Measurements from ENCODE around the gene XXYLT1. TPM values are rescaled to one million over a fixed set of nuclear protein-coding genes. Genes with fewer than 3 reads are reported as not detected.

XXYLT1 gene
- total RNA-seq, 1 experiment from 2014 or later: 10.9 TPM

DNA sequence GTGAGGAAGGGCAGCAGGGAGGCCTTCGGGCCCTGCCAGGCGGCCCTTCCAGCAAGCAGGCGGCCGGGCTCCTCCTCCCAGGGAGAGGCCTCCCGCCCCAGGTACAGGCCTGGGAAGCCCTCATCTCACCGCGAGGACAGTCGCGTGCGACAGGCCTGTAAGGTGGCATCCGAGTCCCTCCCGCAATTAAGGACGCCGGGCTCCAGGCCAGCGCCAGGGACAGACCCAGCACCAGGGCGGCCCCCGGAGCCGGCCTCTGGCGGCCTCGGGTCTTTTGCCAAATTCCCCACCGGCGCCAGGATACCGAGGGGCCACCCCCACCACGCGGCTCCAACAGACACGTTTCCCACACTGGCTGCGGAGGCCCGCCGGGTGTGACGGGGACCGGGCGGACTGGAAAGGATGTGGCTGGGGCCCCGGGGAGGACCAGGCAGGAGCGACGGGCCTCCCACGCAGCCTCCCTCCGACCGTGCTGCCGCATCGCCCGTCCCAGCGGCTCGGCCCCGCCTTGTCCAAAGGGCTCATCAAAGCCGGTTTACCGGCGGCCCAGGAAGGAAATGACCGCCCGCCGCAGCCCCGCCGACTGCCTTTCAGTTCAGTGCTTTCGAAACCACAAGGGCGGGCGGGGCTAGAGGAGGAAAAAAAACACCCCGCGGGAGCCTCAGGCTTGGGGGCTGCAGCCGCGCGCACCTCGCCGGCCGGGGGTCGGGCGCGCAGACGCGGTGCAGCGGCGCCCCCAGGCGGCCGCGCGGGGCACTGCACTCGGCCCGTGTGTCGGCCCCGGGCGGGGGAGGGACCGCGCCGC lies 11.3 kb downstream of the XXYLT1 start:
- H3K4me3 ChIP-seq (replicated peaks in 1 of 2; ENCODE audit: low read depth in 1 of 2, low read length in 2 of 2): peak overlapping the region; percentile 51 to 66
- H3K79me2 ChIP-seq (ENCODE audit: insufficient read depth, low read length): peaks cover 12% of the 10 kb centered on the region
- no peaks in the 10 kb centered on the region for H3K27me3 ChIP-seq (ENCODE audit: insufficient read depth, low read length)
- DNase-seq (ENCODE audit: low read depth, low spot score): peak; percentile 63
- H3K4me1 ChIP-seq (ENCODE audit: control insufficient read depth in 1 of 2, insufficient read depth in 2 of 2, low read length in 2 of 2): peaks cover 19 to 28% of the 10 kb centered on the region in 2 experiments
- ATAC-seq: peak; percentile 76
- TF ChIP-seq ZFX (IDR thresholded peaks at IDR 0.05) (peak; percentile 95), MAX (IDR thresholded peaks at IDR 0.05) (peak; percentile 66; the same call in 1 of the 2 replicates), EZH2phosphoT487 (IDR thresholded peaks at IDR 0.05; ENCODE audit: borderline replicate concordance) (no peak), EZH2 (IDR thresholded peaks at IDR 0.05) (no peak), RAD21 (IDR thresholded peaks at IDR 0.05; ENCODE audit: low read depth) (peak; percentile 51), FOSL1 (IDR thresholded peaks at IDR 0.05; ENCODE audit: low read depth) (no peak), CEBPB (IDR thresholded peaks at IDR 0.05; ENCODE audit: low read depth) (no peak), CBX3 (IDR thresholded peaks at IDR 0.05; ENCODE audit: low read depth) (no peak), POLR2A (IDR thresholded peaks at IDR 0.05; ENCODE audit: borderline replicate concordance, extremely low read depth, insufficient read depth, insufficient read length) (no peak), YY1 (IDR thresholded peaks at IDR 0.05; ENCODE audit: extremely low read depth, insufficient replicate concordance, low read depth, low read length) (no peak), TCF7L2 (IDR thresholded peaks at IDR 0.05; ENCODE audit: borderline replicate concordance, extremely low read depth, insufficient read depth, insufficient read length) (peak; percentile 90), EGR1 (IDR thresholded peaks at IDR 0.05; ENCODE audit: low read depth) (peak; percentile 93), SIN3A (IDR thresholded peaks at IDR 0.05; ENCODE audit: low read depth) (no peak), SP1 (IDR thresholded peaks at IDR 0.05; ENCODE audit: low read depth) (no peak), ELF1 (IDR thresholded peaks at IDR 0.05; ENCODE audit: borderline replicate concordance, low read depth) (no peak), JUND (IDR thresholded peaks at IDR 0.05) (no peak)
- TF ChIP-seq, protein P1, sequence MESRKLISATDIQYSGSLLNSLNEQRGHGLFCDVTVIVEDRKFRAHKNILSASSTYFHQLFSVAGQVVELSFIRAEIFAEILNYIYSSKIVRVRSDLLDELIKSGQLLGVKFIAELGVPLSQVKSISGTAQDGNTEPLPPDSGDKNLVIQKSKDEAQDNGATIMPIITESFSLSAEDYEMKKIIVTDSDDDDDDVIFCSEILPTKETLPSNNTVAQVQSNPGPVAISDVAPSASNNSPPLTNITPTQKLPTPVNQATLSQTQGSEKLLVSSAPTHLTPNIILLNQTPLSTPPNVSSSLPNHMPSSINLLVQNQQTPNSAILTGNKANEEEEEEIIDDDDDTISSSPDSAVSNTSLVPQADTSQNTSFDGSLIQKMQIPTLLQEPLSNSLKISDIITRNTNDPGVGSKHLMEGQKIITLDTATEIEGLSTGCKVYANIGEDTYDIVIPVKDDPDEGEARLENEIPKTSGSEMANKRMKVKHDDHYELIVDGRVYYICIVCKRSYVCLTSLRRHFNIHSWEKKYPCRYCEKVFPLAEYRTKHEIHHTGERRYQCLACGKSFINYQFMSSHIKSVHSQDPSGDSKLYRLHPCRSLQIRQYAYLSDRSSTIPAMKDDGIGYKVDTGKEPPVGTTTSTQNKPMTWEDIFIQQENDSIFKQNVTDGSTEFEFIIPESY (IDR thresholded peaks at IDR 0.05; ENCODE audit: extremely low read depth, insufficient replicate concordance, low read length): no peak
- TF ChIP-seq, protein P2, sequence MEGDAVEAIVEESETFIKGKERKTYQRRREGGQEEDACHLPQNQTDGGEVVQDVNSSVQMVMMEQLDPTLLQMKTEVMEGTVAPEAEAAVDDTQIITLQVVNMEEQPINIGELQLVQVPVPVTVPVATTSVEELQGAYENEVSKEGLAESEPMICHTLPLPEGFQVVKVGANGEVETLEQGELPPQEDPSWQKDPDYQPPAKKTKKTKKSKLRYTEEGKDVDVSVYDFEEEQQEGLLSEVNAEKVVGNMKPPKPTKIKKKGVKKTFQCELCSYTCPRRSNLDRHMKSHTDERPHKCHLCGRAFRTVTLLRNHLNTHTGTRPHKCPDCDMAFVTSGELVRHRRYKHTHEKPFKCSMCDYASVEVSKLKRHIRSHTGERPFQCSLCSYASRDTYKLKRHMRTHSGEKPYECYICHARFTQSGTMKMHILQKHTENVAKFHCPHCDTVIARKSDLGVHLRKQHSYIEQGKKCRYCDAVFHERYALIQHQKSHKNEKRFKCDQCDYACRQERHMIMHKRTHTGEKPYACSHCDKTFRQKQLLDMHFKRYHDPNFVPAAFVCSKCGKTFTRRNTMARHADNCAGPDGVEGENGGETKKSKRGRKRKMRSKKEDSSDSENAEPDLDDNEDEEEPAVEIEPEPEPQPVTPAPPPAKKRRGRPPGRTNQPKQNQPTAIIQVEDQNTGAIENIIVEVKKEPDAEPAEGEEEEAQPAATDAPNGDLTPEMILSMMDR (IDR thresholded peaks at IDR 0.05 in 2 of 3, conservative IDR thresholded peaks at IDR 0.05 in 1 of 3; ENCODE audit: borderline replicate concordance in 1 of 3, insufficient read depth in 1 of 3, low read depth in 2 of 3, low read length in 2 of 3): peak in 2 of 3 experiments; percentile 28 to 37; a peak in 4 of 6 replicates
- TF ChIP-seq, protein P3, sequence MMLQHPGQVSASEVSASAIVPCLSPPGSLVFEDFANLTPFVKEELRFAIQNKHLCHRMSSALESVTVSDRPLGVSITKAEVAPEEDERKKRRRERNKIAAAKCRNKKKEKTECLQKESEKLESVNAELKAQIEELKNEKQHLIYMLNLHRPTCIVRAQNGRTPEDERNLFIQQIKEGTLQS (IDR thresholded peaks at IDR 0.05): no peak
- POLR2A ChIA-PET: interaction anchor here (0.8 kb wide), 1 partner anchor 577 kb away, joined by 4 read pairs; no protein-coding TSS in a partner anchor
- no peaks in the 10 kb centered on the region for H3K9me3 ChIP-seq (ENCODE audit: control insufficient read depth in 1 of 2, insufficient read depth in 1 of 2, low read depth in 1 of 2, low read length in 2 of 2)
- no peak overlapping the region for H2AFZ ChIP-seq (ENCODE audit: low read depth, low read length, poor library complexity, severe bottlenecking)
- H3K36me3 ChIP-seq (ENCODE audit: control insufficient read depth in 1 of 2, insufficient read depth in 2 of 2, low read length in 2 of 2): no peaks in the 10 kb centered on the region
- peak overlapping the region; percentile 92 for H3K27ac ChIP-seq (ENCODE audit: low read depth, low read length)
- TSS peak; percentile 31 for BruUV-seq (replicated peaks)
- H3K9me2 ChIP-seq (ENCODE audit: insufficient read depth): no peaks in the 10 kb centered on the region
- RAD21 ChIA-PET (ENCODE audit: low non-redundant PET in 1 of 2, low total read pairs in 2 of 2, uncharacterized antibody in 2 of 2, unreplicated experiment in 2 of 2): interaction anchor here (1.0 to 1.6 kb wide), 3 partner anchors 577 kb away, joined by 3 to 6 read pairs (median 4); no protein-coding TSS in a partner anchor
- intact Hi-C loops (cut with micrococcal nuclease): loop anchor here (1.0 to 10.0 kb wide), 5 partner anchors 141 to 925 kb away; partner anchors contain the start of gene LSG1
- CTCF ChIA-PET: interaction anchor here (0.5 to 3.7 kb wide), 4 partner anchors 11 to 577 kb away, joined by 4 to 18 read pairs (median 10); partner anchors contain the start of gene XXYLT1
- peak overlapping the region; percentile 92 for H3K4me2 ChIP-seq (ENCODE audit: low read length)
- H4K20me1 ChIP-seq (ENCODE audit: insufficient read depth): no peaks in the 10 kb centered on the region
- peak overlapping the region; percentile 79 for H3K9ac ChIP-seq (ENCODE audit: low read length)

Measured in HCT116 (cell line).